ENCODE results near the gene TMED6.
"Not testable (repeated sequence)": the region's sequence is repeated elsewhere in the genome, so short reads cannot be mapped to it uniquely, and the experiment has no call there.

The TMED6 gene

DNA sequence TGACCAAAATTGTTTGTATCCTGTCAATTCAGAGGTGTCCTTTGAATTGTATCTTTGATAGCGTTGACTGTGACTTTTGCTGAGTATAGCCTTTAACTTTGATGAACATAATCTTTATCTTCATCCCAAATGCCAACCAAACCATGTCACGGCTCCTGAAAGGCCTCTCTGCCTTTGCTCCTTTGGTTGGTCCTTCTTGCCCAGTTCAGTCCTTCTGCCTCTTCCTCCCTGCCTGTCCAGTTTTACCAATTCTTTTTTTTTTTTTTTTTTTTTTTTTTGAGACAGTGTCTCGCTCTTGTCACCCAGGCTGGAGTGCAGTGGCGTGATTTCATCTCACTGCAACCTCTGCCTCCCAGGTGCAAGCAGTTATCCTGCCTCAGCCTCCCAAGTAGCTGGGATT, 53.3 kb downstream of the TMED6 start:
- H3K4me3 Mint-ChIP-seq = no peak overlapping the region
- DNase-seq = no peak
- no peak overlapping the region for H3K27ac Mint-ChIP-seq
- H3K9me3 Mint-ChIP-seq = no peaks in the 10 kb centered on the region
- peaks cover 33% of the 10 kb centered on the region for H3K36me3 Mint-ChIP-seq (ENCODE audit: low read depth)
- peaks cover 5% of the 10 kb centered on the region for H3K27me3 Mint-ChIP-seq (ENCODE audit: low read depth, poor library complexity)
- TF ChIP-seq, protein P1, sequence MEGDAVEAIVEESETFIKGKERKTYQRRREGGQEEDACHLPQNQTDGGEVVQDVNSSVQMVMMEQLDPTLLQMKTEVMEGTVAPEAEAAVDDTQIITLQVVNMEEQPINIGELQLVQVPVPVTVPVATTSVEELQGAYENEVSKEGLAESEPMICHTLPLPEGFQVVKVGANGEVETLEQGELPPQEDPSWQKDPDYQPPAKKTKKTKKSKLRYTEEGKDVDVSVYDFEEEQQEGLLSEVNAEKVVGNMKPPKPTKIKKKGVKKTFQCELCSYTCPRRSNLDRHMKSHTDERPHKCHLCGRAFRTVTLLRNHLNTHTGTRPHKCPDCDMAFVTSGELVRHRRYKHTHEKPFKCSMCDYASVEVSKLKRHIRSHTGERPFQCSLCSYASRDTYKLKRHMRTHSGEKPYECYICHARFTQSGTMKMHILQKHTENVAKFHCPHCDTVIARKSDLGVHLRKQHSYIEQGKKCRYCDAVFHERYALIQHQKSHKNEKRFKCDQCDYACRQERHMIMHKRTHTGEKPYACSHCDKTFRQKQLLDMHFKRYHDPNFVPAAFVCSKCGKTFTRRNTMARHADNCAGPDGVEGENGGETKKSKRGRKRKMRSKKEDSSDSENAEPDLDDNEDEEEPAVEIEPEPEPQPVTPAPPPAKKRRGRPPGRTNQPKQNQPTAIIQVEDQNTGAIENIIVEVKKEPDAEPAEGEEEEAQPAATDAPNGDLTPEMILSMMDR (IDR thresholded peaks at IDR 0.05) = no peak
- peaks cover 14% of the 10 kb centered on the region for H3K4me1 Mint-ChIP-seq

DNA sequence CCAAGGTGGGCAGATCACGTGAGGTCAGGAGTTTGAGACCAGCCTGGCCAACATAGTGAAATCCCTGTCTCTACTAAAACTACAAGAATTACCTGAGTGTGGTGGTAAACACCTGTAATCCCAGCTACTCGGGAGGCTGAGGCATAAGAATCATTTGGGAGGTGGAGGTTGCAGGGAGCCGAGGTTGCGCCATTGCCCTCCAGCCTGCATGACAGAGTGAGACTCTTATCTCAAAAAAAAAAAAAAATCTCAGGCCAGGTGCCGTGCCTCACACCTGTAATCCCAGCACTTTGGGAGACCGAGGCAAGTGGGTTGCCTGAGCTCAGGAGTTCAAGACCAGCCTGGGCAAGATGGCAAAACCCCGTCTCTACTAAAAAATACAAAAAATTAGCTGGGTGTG, 54.8 kb downstream of the TMED6 start:
- H3K36me3 Mint-ChIP-seq (ENCODE audit: low read depth) = peaks cover 33% of the 10 kb centered on the region
- not testable (repeated sequence) for H3K4me3 Mint-ChIP-seq; H3K27ac Mint-ChIP-seq; H3K9me3 Mint-ChIP-seq; H3K4me1 Mint-ChIP-seq; H3K27me3 Mint-ChIP-seq (ENCODE audit: low read depth, poor library complexity); DNase-seq

DNA sequence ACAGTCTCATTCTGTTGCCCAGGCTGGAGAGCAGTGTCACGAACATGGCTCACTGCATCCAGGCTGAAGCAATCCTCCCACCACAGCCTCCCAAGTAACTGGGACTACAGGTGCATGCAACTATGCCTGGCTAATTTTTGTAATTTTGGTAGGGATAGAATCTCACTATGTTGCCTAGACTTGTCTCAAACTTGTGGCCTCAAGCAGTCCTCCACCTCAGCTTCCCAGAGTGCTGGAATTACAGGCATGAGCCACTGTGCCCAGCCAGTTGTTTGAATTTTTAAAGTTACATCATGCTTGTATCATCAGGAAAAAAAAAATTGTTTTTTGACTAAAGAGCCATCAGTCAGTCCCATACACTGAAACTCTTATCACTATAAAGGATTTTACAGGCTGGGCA, 57.5 kb downstream of the TMED6 start:
- no peak for DNase-seq
- H3K27me3 Mint-ChIP-seq (ENCODE audit: low read depth, poor library complexity) = no peaks in the 10 kb centered on the region
- H3K9me3 Mint-ChIP-seq = no peaks in the 10 kb centered on the region
- peaks cover 15% of the 10 kb centered on the region for H3K36me3 Mint-ChIP-seq (ENCODE audit: low read depth)
- TF ChIP-seq, protein P1 (IDR thresholded peaks at IDR 0.05) = no peak
- H3K27ac Mint-ChIP-seq = no peak overlapping the region
- peaks cover 5% of the 10 kb centered on the region for H3K4me1 Mint-ChIP-seq
- no peak overlapping the region for H3K4me3 Mint-ChIP-seq

DNA sequence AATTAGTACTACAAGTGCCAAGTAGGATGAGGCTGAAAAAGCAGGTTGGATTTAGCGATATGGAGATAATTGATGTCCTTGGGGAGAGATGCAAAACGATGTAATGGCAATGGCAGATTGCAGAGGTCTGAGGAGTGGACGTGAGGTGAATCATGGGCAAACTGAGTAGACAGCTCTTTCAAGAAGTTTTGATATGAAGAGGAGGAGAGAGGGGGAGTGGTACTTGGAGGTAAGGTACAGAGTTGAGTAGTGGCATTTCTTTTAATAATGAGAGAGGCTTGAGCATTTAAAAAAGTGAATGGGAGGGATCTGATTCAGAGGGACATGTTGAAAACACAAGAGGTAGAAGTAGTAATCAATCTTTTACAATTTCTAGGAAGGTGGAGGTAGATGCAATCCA, 58.2 kb downstream of the TMED6 start:
- Mint-ChIP-seq H3K36me3 (ENCODE audit: low read depth) (peaks cover 10% of the 10 kb centered on the region), H3K9me3 (no peaks in the 10 kb centered on the region), H3K27me3 (ENCODE audit: low read depth, poor library complexity) (no peaks in the 10 kb centered on the region), H3K4me3 (no peak overlapping the region), H3K27ac (peak overlapping the region; percentile 20), H3K4me1 (peaks cover 5% of the 10 kb centered on the region)
- TF ChIP-seq, protein P1 (IDR thresholded peaks at IDR 0.05) = no peak
- DNase-seq = no peak

Measured in nephron progenitor cell (in vitro differentiated cells).